Stimulated activated CD4-positive, alpha-beta T cell treated with anti-CD3 and anti-CD28 coated beads, Interleukin-12 subunit alpha, Interleukin-12 subunit beta, amount 100 ng/mL, for 4 hours (primary cell): ENCODE data around the gene SLC43A2.
A peak's percentile ranks its signal among the peaks of the same experiment; 100 is the strongest.
"Not testable (repeated sequence)": the region's sequence is repeated elsewhere in the genome, so short reads cannot be mapped to it uniquely, and the experiment has no call there.

ENCODE experiments used
- DNase-seq: peaks from one replicate; pipeline ENCODE4 v3.0.0-alpha.2; 2020

SLC43A2 gene

DNA sequence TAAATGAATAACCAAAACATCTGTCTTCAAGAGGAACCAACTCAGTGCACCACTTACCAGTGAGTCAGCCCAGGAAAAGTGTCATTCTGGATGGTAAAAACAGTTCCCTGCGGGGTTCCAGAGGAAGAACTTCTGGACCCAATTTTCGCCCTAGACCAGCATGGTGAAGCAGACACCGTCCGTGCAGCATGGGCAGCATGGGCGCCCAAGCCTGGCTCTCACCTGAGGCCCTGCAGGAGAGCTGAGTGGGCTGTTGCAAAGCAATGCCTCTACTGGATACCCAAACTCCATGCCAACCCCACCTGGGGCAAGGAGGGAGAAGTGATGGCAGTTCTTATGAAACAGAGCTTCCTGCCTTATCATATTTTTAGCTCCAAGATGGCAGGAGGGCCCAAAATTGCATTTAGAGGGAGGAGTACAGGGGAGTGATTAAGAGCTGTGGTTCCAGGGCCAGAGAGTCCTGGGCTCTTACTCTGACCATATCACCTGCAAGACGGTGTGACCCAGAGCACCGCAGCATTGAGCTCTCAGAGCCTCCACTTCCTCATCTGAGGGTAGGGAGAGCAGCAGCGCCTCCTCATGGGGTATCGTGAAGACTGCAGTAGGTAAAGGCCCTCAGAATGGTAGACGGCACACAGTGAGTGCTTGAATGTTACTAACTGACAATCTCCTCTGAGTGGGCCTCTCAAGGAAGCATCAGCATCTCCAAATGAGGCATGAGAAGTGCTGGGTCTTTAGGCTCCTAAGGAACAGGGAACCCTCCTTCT is 95.6 kb downstream of the SLC43A2 start:
- DNase-seq, result peak; percentile 25

DNA sequence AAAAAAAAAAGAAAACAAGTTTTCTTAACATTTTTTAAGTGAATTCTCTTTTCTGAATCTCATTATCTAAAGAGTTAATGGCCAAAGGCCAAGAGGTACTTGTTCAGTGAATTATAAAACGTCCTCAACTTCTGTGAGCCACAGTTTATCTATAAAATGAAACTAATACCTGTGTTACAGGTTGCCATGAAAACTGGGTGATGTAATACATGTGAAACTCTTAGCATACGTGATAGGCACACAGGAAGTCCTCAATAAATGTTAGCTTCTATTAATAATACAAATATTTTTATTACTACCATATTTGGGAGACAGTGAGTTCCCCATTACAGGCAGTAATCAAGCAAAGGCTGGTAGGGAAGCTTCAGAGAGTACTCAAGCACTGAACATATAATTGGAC is 98.8 kb downstream of the SLC43A2 start:
- no peak for DNase-seq

DNA sequence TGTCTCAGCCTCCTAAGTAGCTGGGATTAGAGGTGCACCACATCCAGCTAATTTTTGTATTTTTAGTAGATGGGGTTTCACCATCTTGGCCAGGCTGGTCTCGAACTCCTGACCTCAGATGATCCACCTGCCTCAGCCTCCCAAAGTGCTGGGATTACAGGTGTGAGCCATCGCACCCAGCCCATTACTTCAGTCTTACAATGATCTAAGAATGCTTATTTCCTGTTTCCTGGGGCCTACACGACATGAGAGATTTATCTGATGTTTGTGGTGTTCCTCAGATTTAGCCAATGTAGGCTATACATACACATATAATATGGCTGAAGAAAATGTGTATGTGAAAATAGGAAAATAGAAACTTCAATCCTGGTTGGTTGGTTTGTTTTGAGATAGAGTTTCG is 101.8 kb downstream of the SLC43A2 start:
- not testable (repeated sequence) for DNase-seq

DNA sequence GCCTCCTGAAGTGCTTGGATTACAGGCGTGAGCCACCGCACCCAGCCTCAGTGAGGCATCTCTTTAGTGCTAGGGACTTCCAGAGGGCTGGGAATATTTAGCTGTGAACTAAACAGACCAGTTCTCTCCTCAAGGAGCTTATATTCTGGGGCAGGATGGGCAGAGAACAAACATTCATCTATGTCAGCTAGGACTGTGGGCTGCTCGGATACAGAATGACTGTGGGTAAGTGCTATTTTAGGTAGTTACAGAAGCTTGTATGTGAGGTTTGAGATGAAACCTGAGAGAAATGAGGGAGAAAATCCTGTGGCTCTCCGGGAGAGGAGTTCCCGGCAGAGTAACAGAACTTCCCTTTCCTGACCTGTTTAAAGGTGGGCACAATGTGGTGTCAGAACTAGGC is 106.0 kb downstream of the SLC43A2 start:
- DNase-seq, result no peak

DNA sequence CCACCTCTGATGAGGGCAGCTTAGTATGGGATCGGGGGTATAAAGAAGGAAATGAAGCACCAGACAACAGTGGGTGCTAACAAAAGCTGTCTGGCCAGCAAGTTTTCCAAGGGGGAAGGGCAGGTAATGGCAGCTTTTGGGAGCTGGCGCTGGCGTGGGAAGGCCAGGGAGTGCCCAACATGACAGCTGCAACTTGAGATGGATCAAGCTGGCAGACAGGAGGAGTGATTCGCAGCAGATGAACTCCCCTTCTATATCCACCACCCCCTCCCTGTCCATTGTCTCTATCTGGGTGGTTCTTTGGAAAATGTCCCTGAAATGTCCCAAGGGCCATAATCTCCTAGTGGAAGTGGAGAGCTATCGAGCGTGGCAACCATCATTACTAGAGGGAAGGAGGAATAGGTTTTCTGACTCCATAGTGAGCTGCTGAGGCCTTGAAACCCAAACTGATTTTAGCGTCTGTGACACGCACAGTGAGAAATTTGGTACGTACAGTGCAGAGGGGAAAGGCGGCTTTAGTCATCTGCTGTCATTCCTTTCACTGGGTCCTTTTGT is 107.5 kb downstream of the SLC43A2 start:
- DNase-seq, result no peak

DNA sequence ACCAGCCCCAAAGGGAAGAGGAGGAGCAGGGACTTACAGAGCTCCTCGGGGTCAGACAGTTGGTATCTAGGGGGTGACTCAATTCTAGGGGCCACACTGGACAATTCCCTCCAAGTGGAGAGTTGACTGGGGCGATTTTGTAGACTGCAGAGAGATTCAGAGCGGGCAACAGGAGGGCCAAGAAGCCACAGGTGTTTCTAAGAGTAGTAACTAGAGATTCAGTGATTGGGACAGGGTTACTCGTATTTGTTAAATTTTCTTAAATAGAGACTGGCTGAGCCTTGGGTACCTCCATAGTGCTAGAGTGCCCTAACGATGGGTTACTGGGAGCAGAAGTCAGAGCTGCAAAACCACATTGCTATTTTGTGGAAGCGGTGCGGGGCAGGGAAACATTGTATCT is 109.0 kb downstream of the SLC43A2 start:
- no peak for DNase-seq
